OCI-LY3 (cell line): ENCODE measurements around the gene ESPN.

Experiments
- EZH2phosphoT487 ChIP-seq: fragments of 200-600 bp; shearing (Covaris generic); IDR thresholded peaks from 2 replicates; pipeline ENCODE4 v1.6.1; 2018; ENCODE audit warnings: antibody characterized with exemption, mixed run types, low read depth
- TF ChIP-seq, protein P1 (sequence below): fragments of 200-600, 300-600 bp; sonication (generic); IDR thresholded peaks from 2 replicates; pipeline ENCODE4 v1.5.1; 2014; ENCODE audit warnings: antibody characterized with exemption, low read length, low read depth

DNA sequence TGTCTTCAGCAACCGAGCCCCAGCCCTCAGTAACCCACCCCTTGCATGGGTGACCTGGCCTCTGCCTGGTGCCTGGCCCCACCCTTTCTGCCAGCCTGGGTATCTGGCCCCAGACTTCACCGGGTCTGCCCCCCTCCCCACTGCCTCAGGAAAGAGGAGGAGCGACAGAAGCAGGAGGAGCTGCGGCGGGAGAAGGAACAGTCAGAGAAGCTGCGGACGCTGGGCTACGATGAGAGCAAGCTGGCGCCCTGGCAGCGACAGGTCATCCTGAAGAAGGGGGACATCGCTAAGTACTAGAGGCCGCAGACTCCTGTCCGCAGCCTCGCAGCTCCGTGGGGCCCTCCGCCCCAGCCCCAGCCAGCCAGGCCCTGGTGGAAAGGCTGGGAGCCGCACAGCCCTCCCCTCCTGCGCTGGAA is 35.3 kb downstream of the ESPN start:
- TF ChIP-seq, protein P1, sequence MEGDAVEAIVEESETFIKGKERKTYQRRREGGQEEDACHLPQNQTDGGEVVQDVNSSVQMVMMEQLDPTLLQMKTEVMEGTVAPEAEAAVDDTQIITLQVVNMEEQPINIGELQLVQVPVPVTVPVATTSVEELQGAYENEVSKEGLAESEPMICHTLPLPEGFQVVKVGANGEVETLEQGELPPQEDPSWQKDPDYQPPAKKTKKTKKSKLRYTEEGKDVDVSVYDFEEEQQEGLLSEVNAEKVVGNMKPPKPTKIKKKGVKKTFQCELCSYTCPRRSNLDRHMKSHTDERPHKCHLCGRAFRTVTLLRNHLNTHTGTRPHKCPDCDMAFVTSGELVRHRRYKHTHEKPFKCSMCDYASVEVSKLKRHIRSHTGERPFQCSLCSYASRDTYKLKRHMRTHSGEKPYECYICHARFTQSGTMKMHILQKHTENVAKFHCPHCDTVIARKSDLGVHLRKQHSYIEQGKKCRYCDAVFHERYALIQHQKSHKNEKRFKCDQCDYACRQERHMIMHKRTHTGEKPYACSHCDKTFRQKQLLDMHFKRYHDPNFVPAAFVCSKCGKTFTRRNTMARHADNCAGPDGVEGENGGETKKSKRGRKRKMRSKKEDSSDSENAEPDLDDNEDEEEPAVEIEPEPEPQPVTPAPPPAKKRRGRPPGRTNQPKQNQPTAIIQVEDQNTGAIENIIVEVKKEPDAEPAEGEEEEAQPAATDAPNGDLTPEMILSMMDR = no peak
- TF ChIP-seq EZH2phosphoT487 = no peak
